Measurements from ENCODE around the gene PLSCR4. TPM values are rescaled to one million over a fixed set of nuclear protein-coding genes. Genes with fewer than 3 reads are reported as not detected.

PLSCR4 gene
- total and polyA plus RNA-seq, 7 experiments from 2014 or later = 0.42 TPM; not detected in 6

DNA sequence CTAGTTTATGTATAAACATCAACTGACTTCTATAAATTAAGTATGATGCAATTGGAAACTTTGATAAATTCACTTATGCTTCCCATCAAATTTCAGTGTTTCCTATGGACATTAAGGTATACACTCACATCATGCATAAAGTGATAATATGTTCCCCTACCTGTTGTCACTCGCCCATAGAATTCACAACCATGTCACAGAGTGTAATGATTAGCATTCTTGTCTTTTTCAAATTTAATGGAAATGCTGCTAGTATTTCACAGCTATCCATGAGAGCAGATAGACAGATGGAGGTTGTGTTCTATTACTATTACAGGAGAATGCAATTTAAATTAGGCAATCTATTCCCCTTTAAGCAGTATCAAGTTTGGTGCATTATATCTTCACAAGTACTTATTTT is 984 bp downstream of the PLSCR4 start:
- Mint-ChIP-seq H3K4me1 (peaks cover 0 to 11% (median 7%) of the 10 kb centered on the region in 7 donors), H3K27ac (no peak overlapping the region), H3K9me3 (peaks cover 0 to 21% (median 3%) of the 10 kb centered on the region in 11 donors), H3K4me3 (peak overlapping the region in 9 of 10 donors; percentile 44 to 77 (median 70)), H3K36me3 (peaks cover 0 to 3% (median 0%) of the 10 kb centered on the region in 5 donors), H3K27me3 (peaks cover 43 to 63% (median 51%) of the 10 kb centered on the region in 5 donors)
- no peaks in the 10 kb centered on the region for H3K36me3 ChIP-seq (ENCODE audit: control insufficient read depth in 2 of 3, insufficient read depth in 3 of 3, low read length in 3 of 3)
- intact Hi-C loops (cut with micrococcal nuclease) = no loop called here
- ChIA-PET CTCF (no interaction called here), POLR2A (interaction anchor here (0.7 kb wide), 1 partner anchor 16 kb away, joined by 3 read pairs; no protein-coding TSS in a partner anchor)
- no peaks in the 10 kb centered on the region for H3K9me3 ChIP-seq (ENCODE audit: control insufficient read depth in 2 of 3, low read length in 3 of 3)
- no peak for DNase-seq
- peaks cover 0 to 2% of the 10 kb centered on the region in 2 donors for H3K27me3 ChIP-seq (ENCODE audit: control insufficient read depth in 2 of 2, insufficient read depth in 2 of 2, low read length in 2 of 2)
- no peak overlapping the region for H3K4me3 ChIP-seq (ENCODE audit: low read length)
- H3K27ac ChIP-seq (ENCODE audit: low read depth, low read length) = no peak overlapping the region
- no peak for ATAC-seq
- no peaks in the 10 kb centered on the region for H3K4me1 ChIP-seq (ENCODE audit: control insufficient read depth in 2 of 2, insufficient read depth in 2 of 2, low read length in 2 of 2)

DNA sequence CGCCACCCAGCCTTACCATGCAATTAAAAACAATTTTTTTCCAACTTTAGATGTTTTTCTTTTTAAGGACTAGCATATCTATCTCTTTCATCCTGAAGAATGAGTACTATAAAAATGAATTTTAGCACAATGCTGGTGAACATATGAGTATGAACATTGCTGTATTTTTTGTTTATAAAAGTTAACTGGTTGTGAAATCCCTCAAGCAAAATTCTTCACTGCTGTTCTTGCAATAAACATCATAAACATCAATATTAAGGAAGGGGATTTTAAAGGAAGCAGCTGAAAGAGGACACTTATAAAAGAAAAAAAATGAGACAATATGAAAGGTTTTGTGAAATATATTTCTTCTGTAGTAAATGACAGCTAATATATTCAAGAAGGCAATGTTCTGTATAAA is 3.0 kb downstream of the PLSCR4 start:
- CTCF ChIA-PET = interaction anchor here (0.6 kb wide), 1 partner anchor 346 kb away, joined by 3 read pairs; no protein-coding TSS in a partner anchor
- DNase-seq = no peak
- H3K4me3 Mint-ChIP-seq = no peak overlapping the region

DNA sequence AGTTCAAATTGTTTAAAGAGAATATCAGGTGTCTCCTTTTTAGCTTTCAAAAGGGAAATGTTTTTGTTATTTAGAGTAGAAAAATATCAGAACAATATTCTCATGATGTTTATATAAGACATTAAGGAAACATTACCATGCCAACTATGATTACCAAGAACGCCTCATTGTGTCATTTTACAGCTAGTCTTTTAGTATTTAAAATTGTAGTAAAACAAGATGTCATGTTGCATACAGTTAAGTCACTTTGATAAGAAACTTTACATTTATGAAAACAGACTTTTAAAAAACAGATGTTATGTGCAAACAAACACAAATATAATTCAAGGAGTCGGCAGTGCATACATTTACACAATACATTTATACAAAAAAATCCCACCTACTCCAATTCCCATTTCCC is 4.4 kb downstream of the PLSCR4 start:
- ChIA-PET CTCF (no interaction called here), POLR2A (no interaction called here)
- H3K9me3 Mint-ChIP-seq = no peaks in the 10 kb centered on the region

More for the DNA sequence above, 3.0 kb downstream of the PLSCR4 start:
- peaks cover 36 to 46% (median 41%) of the 10 kb centered on the region in 5 donors for H3K27me3 Mint-ChIP-seq
- H3K27ac ChIP-seq (ENCODE audit: low read depth, low read length) = no peak overlapping the region
- no peaks in the 10 kb centered on the region for H3K36me3 ChIP-seq (ENCODE audit: control insufficient read depth in 2 of 3, insufficient read depth in 3 of 3, low read length in 3 of 3)
- no peak overlapping the region for H3K27ac Mint-ChIP-seq
- intact Hi-C loops (cut with micrococcal nuclease) = no loop called here
- no peaks in the 10 kb centered on the region for H3K9me3 ChIP-seq (ENCODE audit: control insufficient read depth in 2 of 3, low read length in 3 of 3)
- H3K27me3 ChIP-seq (ENCODE audit: control insufficient read depth in 2 of 2, insufficient read depth in 2 of 2, low read length in 2 of 2) = no peaks in the 10 kb centered on the region
- POLR2A ChIA-PET = no interaction called here
- H3K4me1 Mint-ChIP-seq = peaks cover 0 to 11% (median 7%) of the 10 kb centered on the region in 7 donors
- no peaks in the 10 kb centered on the region for H3K4me1 ChIP-seq (ENCODE audit: control insufficient read depth in 2 of 2, insufficient read depth in 2 of 2, low read length in 2 of 2)
- ATAC-seq = no peak
- peaks cover 0 to 6% (median 0%) of the 10 kb centered on the region in 11 donors for H3K9me3 Mint-ChIP-seq
- H3K4me3 ChIP-seq (ENCODE audit: low read length) = no peak overlapping the region
- H3K36me3 Mint-ChIP-seq = peaks cover 0 to 3% (median 0%) of the 10 kb centered on the region in 5 donors

DNA sequence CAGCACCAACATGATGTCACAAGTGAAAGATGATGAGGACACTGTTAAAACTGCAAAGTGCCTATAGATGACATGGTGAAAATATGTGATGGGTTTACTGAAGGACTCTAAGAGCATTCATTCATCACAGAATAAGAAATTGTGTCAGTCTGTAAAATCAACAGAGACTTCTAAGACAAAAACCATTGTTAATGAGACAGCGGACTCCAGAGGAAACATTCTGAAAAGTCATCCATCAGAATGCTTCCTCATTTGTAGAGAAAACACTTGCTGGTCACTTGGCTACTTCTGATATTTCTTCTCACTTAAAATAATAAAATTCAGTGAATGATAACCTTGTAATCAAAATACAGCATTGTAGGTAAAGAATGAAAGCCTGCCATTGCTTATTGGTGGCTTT is 7.3 kb downstream of the PLSCR4 start:
- H3K27me3 Mint-ChIP-seq = peaks cover 3 to 12% (median 8%) of the 10 kb centered on the region in 5 donors
- H3K9me3 ChIP-seq (ENCODE audit: control insufficient read depth in 2 of 3, low read length in 3 of 3) = no peaks in the 10 kb centered on the region
- H3K4me3 ChIP-seq (ENCODE audit: low read length) = no peak overlapping the region
- no peaks in the 10 kb centered on the region for H3K36me3 Mint-ChIP-seq
- no peak for DNase-seq
- H3K27ac ChIP-seq (ENCODE audit: low read depth, low read length) = no peak overlapping the region
- H3K9me3 Mint-ChIP-seq = no peaks in the 10 kb centered on the region
- no peak overlapping the region for H3K27ac Mint-ChIP-seq
- ChIA-PET POLR2A (no interaction called here), CTCF (no interaction called here)
- H3K27me3 ChIP-seq (ENCODE audit: control insufficient read depth in 2 of 2, insufficient read depth in 2 of 2, low read length in 2 of 2) = no peaks in the 10 kb centered on the region
- no peaks in the 10 kb centered on the region for H3K4me1 Mint-ChIP-seq
- no peaks in the 10 kb centered on the region for H3K36me3 ChIP-seq (ENCODE audit: control insufficient read depth in 2 of 3, insufficient read depth in 3 of 3, low read length in 3 of 3)
- intact Hi-C loops (cut with micrococcal nuclease) = no loop called here
- no peak overlapping the region for H3K4me3 Mint-ChIP-seq
- ATAC-seq = no peak
- no peaks in the 10 kb centered on the region for H3K4me1 ChIP-seq (ENCODE audit: control insufficient read depth in 2 of 2, insufficient read depth in 2 of 2, low read length in 2 of 2)

More for the DNA sequence above, 4.4 kb downstream of the PLSCR4 start:
- no peaks in the 10 kb centered on the region for H3K36me3 ChIP-seq (ENCODE audit: control insufficient read depth in 2 of 3, insufficient read depth in 3 of 3, low read length in 3 of 3)
- no peak overlapping the region for H3K4me3 ChIP-seq (ENCODE audit: low read length)
- intact Hi-C loops (cut with micrococcal nuclease) = no loop called here
- Mint-ChIP-seq H3K4me1 (peaks cover 0 to 11% (median 7%) of the 10 kb centered on the region in 7 donors), H3K36me3 (no peaks in the 10 kb centered on the region), H3K27me3 (peaks cover 22 to 33% (median 27%) of the 10 kb centered on the region in 5 donors), H3K4me3 (no peak overlapping the region), H3K27ac (no peak overlapping the region)
- H3K4me1 ChIP-seq (ENCODE audit: control insufficient read depth in 2 of 2, insufficient read depth in 2 of 2, low read length in 2 of 2) = no peaks in the 10 kb centered on the region
- H3K9me3 ChIP-seq (ENCODE audit: control insufficient read depth in 2 of 3, low read length in 3 of 3) = no peaks in the 10 kb centered on the region
- DNase-seq (no peak), ATAC-seq (no peak)
- H3K27me3 ChIP-seq (ENCODE audit: control insufficient read depth in 2 of 2, insufficient read depth in 2 of 2, low read length in 2 of 2) = no peaks in the 10 kb centered on the region
- H3K27ac ChIP-seq (ENCODE audit: low read depth, low read length) = no peak overlapping the region

DNA sequence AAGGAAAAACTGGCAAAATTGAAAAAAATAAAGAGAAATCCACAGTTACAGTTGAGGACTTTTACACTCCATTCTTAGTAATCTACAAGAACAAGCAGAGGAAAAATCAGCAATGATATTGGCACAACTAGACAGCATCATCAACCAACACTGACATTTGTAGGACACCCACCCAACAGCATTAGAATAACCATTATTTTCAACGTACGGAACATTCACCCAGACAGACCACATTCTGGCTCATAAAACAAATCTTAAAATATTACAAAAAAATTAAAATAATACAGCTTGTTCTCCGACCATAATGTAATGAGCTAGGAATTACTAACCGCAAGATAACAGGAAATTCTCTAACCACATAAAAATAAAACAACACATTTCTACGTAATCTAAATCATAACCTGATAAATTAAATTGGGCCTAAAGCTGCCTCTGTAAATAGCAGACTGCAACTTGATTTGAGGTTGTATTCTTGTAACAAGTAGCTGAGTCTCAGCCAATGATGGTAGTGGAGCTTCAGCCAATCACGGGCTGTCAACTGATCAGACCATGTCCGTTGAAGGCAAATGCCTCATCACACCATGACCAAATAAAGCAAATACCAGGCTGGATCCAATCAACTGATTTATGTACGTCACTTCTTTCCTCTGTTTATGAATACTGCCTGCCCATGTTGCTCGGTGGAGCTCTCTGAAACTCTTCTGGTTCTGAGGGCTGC is 9.2 kb downstream of the PLSCR4 start:
- intact Hi-C loops (cut with micrococcal nuclease) = no loop called here
- CTCF ChIA-PET = no interaction called here
- no peaks in the 10 kb centered on the region for H3K4me1 ChIP-seq (ENCODE audit: control insufficient read depth in 2 of 2, insufficient read depth in 2 of 2, low read length in 2 of 2)
- no peak overlapping the region for H3K27ac ChIP-seq (ENCODE audit: low read depth, low read length)
- Mint-ChIP-seq H3K27ac (no peak overlapping the region), H3K4me3 (no peak overlapping the region), H3K27me3 (peaks cover 2 to 4% (median 3%) of the 10 kb centered on the region in 5 donors), H3K9me3 (peaks cover 2 to 9% (median 4%) of the 10 kb centered on the region in 11 donors), H3K4me1 (no peaks in the 10 kb centered on the region), H3K36me3 (peaks cover 0 to 1% (median 0%) of the 10 kb centered on the region in 5 donors)
- H3K4me3 ChIP-seq (ENCODE audit: low read length) = no peak overlapping the region
- no peaks in the 10 kb centered on the region for H3K27me3 ChIP-seq (ENCODE audit: control insufficient read depth in 2 of 2, insufficient read depth in 2 of 2, low read length in 2 of 2)
- H3K9me3 ChIP-seq (ENCODE audit: control insufficient read depth in 2 of 3, low read length in 3 of 3) = no peaks in the 10 kb centered on the region
- POLR2A ChIA-PET = no interaction called here
- DNase-seq (no peak), ATAC-seq (no peak)
- no peaks in the 10 kb centered on the region for H3K36me3 ChIP-seq (ENCODE audit: control insufficient read depth in 2 of 3, insufficient read depth in 3 of 3, low read length in 3 of 3)

DNA sequence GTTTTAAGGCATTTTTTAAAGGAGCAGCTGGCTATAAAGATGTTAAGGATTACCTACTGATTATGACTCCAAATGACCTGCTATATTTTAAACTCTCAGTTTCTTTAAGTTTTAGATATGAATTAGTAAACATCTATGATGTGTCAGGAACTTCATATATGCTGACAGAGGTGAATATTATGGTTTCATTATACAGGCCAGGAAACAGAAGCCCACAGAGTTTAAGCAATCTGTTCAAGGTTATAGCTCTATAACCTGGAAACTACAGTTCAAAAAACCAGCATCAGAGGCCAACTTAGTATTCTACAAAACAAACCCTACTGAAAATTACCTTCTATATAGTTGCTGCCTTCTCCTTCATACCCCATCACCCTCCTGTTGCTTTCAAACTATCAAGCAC is 17.4 kb downstream of the PLSCR4 start:
- ChIA-PET POLR2A (interaction anchor here (0.6 kb wide), 2 partner anchors 16 to 344 kb away, joined by 3 read pairs; no protein-coding TSS in a partner anchor), CTCF (no interaction called here)
- H3K36me3 Mint-ChIP-seq = peaks cover 0 to 10% (median 0%) of the 10 kb centered on the region in 5 donors
- H3K9me3 Mint-ChIP-seq = peaks cover 10 to 35% (median 23%) of the 10 kb centered on the region in 11 donors
- Histone ChIP-seq H3K36me3 (ENCODE audit: control insufficient read depth in 2 of 3, insufficient read depth in 3 of 3, low read length in 3 of 3) (no peaks in the 10 kb centered on the region), H3K4me1 (ENCODE audit: control insufficient read depth in 2 of 2, insufficient read depth in 2 of 2, low read length in 2 of 2) (no peaks in the 10 kb centered on the region), H3K9me3 (ENCODE audit: control insufficient read depth in 2 of 3, low read length in 3 of 3) (peaks cover 0 to 10% (median 0%) of the 10 kb centered on the region in 3 experiments), H3K27me3 (ENCODE audit: control insufficient read depth in 2 of 2, insufficient read depth in 2 of 2, low read length in 2 of 2) (no peaks in the 10 kb centered on the region), H3K4me3 (ENCODE audit: low read length) (no peak overlapping the region), H3K27ac (ENCODE audit: low read depth, low read length) (no peak overlapping the region)
- DNase-seq (no peak), ATAC-seq (no peak)
- no peaks in the 10 kb centered on the region for H3K4me1 Mint-ChIP-seq
- H3K27ac Mint-ChIP-seq = no peak overlapping the region
- H3K4me3 Mint-ChIP-seq = no peak overlapping the region
- intact Hi-C loops (cut with micrococcal nuclease) = no loop called here
- H3K27me3 Mint-ChIP-seq = peaks cover 0 to 14% (median 7%) of the 10 kb centered on the region in 5 donors

DNA sequence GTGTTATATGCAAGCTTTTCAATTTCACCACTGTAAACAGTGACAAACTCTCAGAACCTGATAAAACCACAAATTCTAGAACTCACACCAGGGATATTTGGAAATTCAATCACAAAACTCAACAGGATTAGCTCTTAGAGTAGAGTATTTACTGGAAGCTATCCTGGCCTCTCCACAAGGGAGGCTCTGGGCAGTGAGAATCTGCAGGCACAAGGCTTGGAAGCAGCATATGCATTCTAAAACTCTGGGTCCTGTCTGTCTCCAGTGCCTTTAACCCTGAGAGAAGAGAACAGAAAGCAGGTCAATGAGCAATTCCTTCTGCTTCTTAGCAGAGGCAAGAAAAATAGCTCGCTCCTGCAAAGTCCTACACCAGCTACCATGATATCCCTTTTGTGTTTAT is 23.4 kb downstream of the PLSCR4 start:
- ChIA-PET POLR2A (no interaction called here), CTCF (no interaction called here)
- DNase-seq (no peak), ATAC-seq (no peak)
- Histone ChIP-seq H3K27ac (ENCODE audit: low read depth, low read length) (no peak overlapping the region), H3K4me3 (ENCODE audit: low read length) (no peak overlapping the region), H3K36me3 (ENCODE audit: control insufficient read depth in 2 of 3, insufficient read depth in 3 of 3, low read length in 3 of 3) (no peaks in the 10 kb centered on the region), H3K27me3 (ENCODE audit: control insufficient read depth in 2 of 2, insufficient read depth in 2 of 2, low read length in 2 of 2) (no peaks in the 10 kb centered on the region), H3K4me1 (ENCODE audit: control insufficient read depth in 2 of 2, insufficient read depth in 2 of 2, low read length in 2 of 2) (no peaks in the 10 kb centered on the region), H3K9me3 (ENCODE audit: control insufficient read depth in 2 of 3, low read length in 3 of 3) (no peaks in the 10 kb centered on the region)
- Mint-ChIP-seq H3K9me3 (no peaks in the 10 kb centered on the region), H3K4me1 (no peaks in the 10 kb centered on the region), H3K36me3 (no peaks in the 10 kb centered on the region), H3K4me3 (no peak overlapping the region), H3K27ac (no peak overlapping the region), H3K27me3 (peaks cover 0 to 5% (median 0%) of the 10 kb centered on the region in 5 donors)
- intact Hi-C loops (cut with micrococcal nuclease) = no loop called here

All from naive thymus-derived CD4-positive, alpha-beta T cell (primary cell).